GM21367 (cell line): ENCODE data around the gene WDFY2.
"Not testable (repeated sequence)": the region's sequence is repeated elsewhere in the genome, so short reads cannot be mapped to it uniquely, and the experiment has no call there.

Experiments
- ATAC-seq: cut with Tn5 transposase; IDR thresholded peaks from one replicate; pipeline ENCODE4 v1.9.1; 2021; ENCODE audit not compliant: unreplicated experiment

WDFY2 gene

GRCh38 chr13:51663973-51664957, 80.0 kb downstream of the WDFY2 start:
- no peak for ATAC-seq

GRCh38 chr13:51665456-51665855, 81.2 kb downstream of the WDFY2 start:
- no peak for ATAC-seq

GRCh38 chr13:51666374-51666773, 82.1 kb downstream of the WDFY2 start:
- no peak for ATAC-seq

GRCh38 chr13:51666839-51667238, 82.6 kb downstream of the WDFY2 start:
- ATAC-seq = no peak

GRCh38 chr13:51668580-51669195, 84.4 kb downstream of the WDFY2 start:
- ATAC-seq = no peak

- ATAC-seq = no peak
Measured at GRCh38 chr13:51673165-51673564, 88.9 kb downstream of the WDFY2 start.

- no peak for ATAC-seq
Measured at GRCh38 chr13:51674276-51674675, 90.0 kb downstream of the WDFY2 start.

- no peak for ATAC-seq
Measured at GRCh38 chr13:51675385-51675784, 91.1 kb downstream of the WDFY2 start.

- no peak for ATAC-seq
Measured at GRCh38 chr13:51675877-51676276, 91.6 kb downstream of the WDFY2 start.

GRCh38 chr13:51676739-51677138, 92.5 kb downstream of the WDFY2 start:
- ATAC-seq = no peak

- no peak for ATAC-seq
Measured at GRCh38 chr13:51678420-51678819, 94.2 kb downstream of the WDFY2 start.

- ATAC-seq = no peak
Measured at GRCh38 chr13:51679616-51680015, 95.4 kb downstream of the WDFY2 start.

- ATAC-seq = no peak
Measured at GRCh38 chr13:51681037-51681678, 96.9 kb downstream of the WDFY2 start.

GRCh38 chr13:51682686-51683085, 98.4 kb downstream of the WDFY2 start:
- no peak for ATAC-seq

- ATAC-seq = no peak
Measured at GRCh38 chr13:51683597-51683996, 99.3 kb downstream of the WDFY2 start.

- ATAC-seq = no peak
Measured at GRCh38 chr13:51684076-51684475, 99.8 kb downstream of the WDFY2 start.

- ATAC-seq = no peak
Measured at GRCh38 chr13:51687947-51688714, 103.9 kb downstream of the WDFY2 start.

GRCh38 chr13:51688937-51689662, 104.8 kb downstream of the WDFY2 start:
- ATAC-seq = no peak

GRCh38 chr13:51689663-51689996, 105.4 kb downstream of the WDFY2 start:
- no peak for ATAC-seq

- not testable (repeated sequence) for ATAC-seq
Measured at GRCh38 chr13:51695677-51696076, 111.4 kb downstream of the WDFY2 start.
